Spleen (tissue), 7 donors: ENCODE data around the gene VSNL1.

Experiments
- CTCF ChIP-seq, 11 experiments: fragments of 200-600 bp in 7 of 11; fragments of 450-650 bp in 4 of 11; sonication (generic) in 4 of 11; IDR thresholded peaks in 8 of 11; conservative IDR thresholded peaks in 3 of 11; 1 replicate in 7 of 11; 2 replicates in 4 of 11; pipeline versions ENCODE4 v1.4.0 to v1.8.0; 2016 to 2021; ENCODE audit warnings: antibody characterized with exemption in 11 of 11, inconsistent platforms in 4 of 11, mild to moderate bottlenecking in 1 of 11
- POLR2A ChIP-seq, 3 donors: fragments of 450-650 bp; IDR thresholded peaks; one replicate each; pipeline ENCODE4 v1.5.1; 2017; ENCODE audit warnings: antibody characterized with exemption in 3 of 3, mild to moderate bottlenecking in 1 of 3
- POLR2AphosphoS5 ChIP-seq, 3 donors: sonication (generic); formaldehyde crosslinking; IDR thresholded peaks; one replicate each; pipeline ENCODE4 v1.5.1; 2017; ENCODE audit warnings: antibody characterized with exemption in 3 of 3
- donor health status: DM: no; HTN: no; CAD: no; lungs with moderate emphysema.
- donor health status: DM: no; HTN: no; CAD: no.
- donor health status: DM: no; HTN: no; CAD: no.

DNA sequence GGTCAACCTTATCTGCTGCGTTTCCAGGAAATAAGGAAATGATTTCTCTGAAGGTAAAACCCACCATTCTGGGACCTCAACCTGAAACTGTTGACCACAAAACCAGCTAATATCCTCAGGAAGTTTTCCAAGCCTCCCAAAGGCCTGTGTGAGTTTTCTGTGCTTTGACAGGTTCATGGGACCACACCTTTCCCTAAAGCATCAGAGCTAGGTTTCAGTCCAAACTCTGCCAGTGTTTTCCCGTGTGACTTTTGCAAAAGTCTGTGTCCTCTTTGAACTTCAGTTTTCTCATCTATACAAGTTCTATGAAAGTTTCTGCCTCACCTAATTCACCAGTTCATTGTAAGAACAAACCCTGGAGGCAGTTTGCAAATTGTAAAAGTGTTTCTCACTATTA lies 39.8 kb downstream of the VSNL1 start:
- no peak for TF ChIP-seq CTCF (IDR thresholded peaks at IDR 0.05 in 8 of 11, conservative IDR thresholded peaks at IDR 0.05 in 3 of 11)
- no peak for TF ChIP-seq POLR2A (IDR thresholded peaks at IDR 0.05)
- no peak for TF ChIP-seq POLR2AphosphoS5 (IDR thresholded peaks at IDR 0.05)
